Gastroesophageal sphincter (tissue), 3 donors: ENCODE results near the gene NUP188.

Experiments
- CTCF ChIP-seq, 4 experiments: fragments of 200-600 bp in 2 of 4; fragments of 450-650 bp in 2 of 4; sonication (generic) in 1 of 4; IDR thresholded peaks; one replicate each; pipeline ENCODE4 v1.5.1; 2017 to 2019; ENCODE audit warnings: antibody characterized with exemption in 4 of 4, mild to moderate bottlenecking in 2 of 4, moderate library complexity in 2 of 4
- POLR2A ChIP-seq, 2 donors: fragments of 450-650 bp; IDR thresholded peaks; one replicate each; pipeline ENCODE4 v1.6.1; 2017; ENCODE audit warnings: antibody characterized with exemption in 2 of 2, mild to moderate bottlenecking in 2 of 2, moderate library complexity in 1 of 2
- POLR2AphosphoS5 ChIP-seq: sonication (generic); formaldehyde crosslinking; IDR thresholded peaks from one replicate; pipeline ENCODE4 v1.6.1; 2017; ENCODE audit warnings: antibody characterized with exemption

DNA sequence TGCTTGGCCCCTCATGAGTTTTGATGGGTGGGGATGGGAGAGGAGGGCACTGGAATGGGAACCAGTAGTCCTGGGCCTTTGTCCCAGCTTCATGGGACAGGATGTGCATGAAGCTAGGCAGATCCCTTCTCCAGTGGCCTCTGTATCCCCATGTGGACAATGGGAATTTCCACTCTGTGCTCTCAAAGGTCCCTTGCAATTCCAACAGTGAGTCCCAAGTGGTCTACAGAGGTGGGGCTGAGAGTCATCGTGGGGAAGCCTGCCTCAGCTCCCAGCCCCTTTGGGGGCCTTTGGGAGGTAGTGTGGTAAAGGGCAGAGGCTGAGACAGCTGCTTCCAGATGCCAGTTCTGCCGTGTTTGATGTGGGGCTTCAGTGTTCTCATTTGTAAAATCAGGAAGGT lies 28.6 kb upstream of the NUP188 start:
- TF ChIP-seq CTCF (IDR thresholded peaks at IDR 0.05) (no peak), POLR2A (IDR thresholded peaks at IDR 0.05) (no peak), POLR2AphosphoS5 (no peak)
